SU-DHL-6 (cell line): Measurements from ENCODE around the gene ARID3B.

Experiments used
- H2AFZ ChIP-seq: fragments of 200-600 bp; sonication (generic); 2 replicates; pipeline ENCODE4 v1.6.1; 2014; ENCODE audit warnings: low read depth, mild to moderate bottlenecking, moderate library complexity, mixed read lengths, antibody characterized with exemption, low read length; ENCODE audit not compliant: severe bottlenecking
- H3F3A ChIP-seq: fragments of 200-600 bp; shearing (Covaris generic); 2 replicates; pipeline ENCODE4 v1.6.0; 2016; ENCODE audit warnings: antibody characterized with exemption, mild to moderate bottlenecking; ENCODE audit not compliant: insufficient read depth
- H3K27ac ChIP-seq: fragments of 200-600 bp; sonication (generic); 2 replicates; pipeline ENCODE4 v1.5.1; 2016; ENCODE audit warnings: low read depth, mild to moderate bottlenecking, low read length, moderate library complexity, mixed read lengths
- H3K27me3 ChIP-seq: fragments of 200-600 bp; sonication (generic), shearing (Covaris generic); 2 replicates; pipeline ENCODE4 v1.6.0; 2014; ENCODE audit warnings: mild to moderate bottlenecking, low read length
- H3K36me3 ChIP-seq: fragments of 200-600 bp; sonication (generic); 2 replicates; pipeline ENCODE4 v1.6.1; 2014; ENCODE audit warnings: mild to moderate bottlenecking, low read length, mixed read lengths
- H3K4me2 ChIP-seq: fragments of 300-600, 200-600 bp; shearing (Covaris generic), sonication (generic); 2 replicates; pipeline ENCODE4 v1.6.0; 2014; ENCODE audit warnings: low read length, low read depth, mild to moderate bottlenecking; ENCODE audit not compliant: poor library complexity, severe bottlenecking
- H3K4me3 ChIP-seq: fragments of 200-600 bp; sonication (generic); 2 replicates; pipeline ENCODE4 v1.5.1; 2014; ENCODE audit warnings: antibody characterized with exemption, low read length, mild to moderate bottlenecking, mixed read lengths; ENCODE audit not compliant: insufficient read depth, poor library complexity, severe bottlenecking
- H3K79me2 ChIP-seq: fragments of 200-600 bp; sonication (generic); 2 replicates; pipeline ENCODE4 v1.6.1; 2014; ENCODE audit warnings: mild to moderate bottlenecking, low read length, moderate library complexity; ENCODE audit not compliant: insufficient read depth
- H3K9ac ChIP-seq: fragments of 200-600 bp; sonication (generic); 2 replicates; pipeline ENCODE4 v1.7.0; 2014; ENCODE audit warnings: mild to moderate bottlenecking, low read length
- H3K9me2 ChIP-seq: fragments of 200-600 bp; sonication (generic); replicated peaks from 2 replicates; pipeline ENCODE4 v1.6.1; 2014; ENCODE audit warnings: low read length; ENCODE audit not compliant: insufficient read depth
- H3K9me3 ChIP-seq: fragments of 200-600 bp; sonication (generic); 2 replicates; pipeline ENCODE4 v1.6.1; 2014; ENCODE audit warnings: low read length, mixed read lengths; ENCODE audit not compliant: insufficient read depth
- H4K20me1 ChIP-seq: fragments of 200-600 bp; sonication (generic); 2 replicates; pipeline ENCODE4 v1.6.1; 2014; ENCODE audit warnings: low read depth, mild to moderate bottlenecking, antibody characterized with exemption, low read length, moderate library complexity, mixed read lengths
- EZH2phosphoT487 ChIP-seq: fragments of 200-600 bp; sonication (generic), shearing (Covaris generic); conservative IDR thresholded peaks from 2 replicates; pipeline ENCODE4 v1.6.1; 2018; ENCODE audit warnings: mild to moderate bottlenecking, antibody characterized with exemption, low read length, moderate library complexity, mixed read lengths
- TF ChIP-seq, protein P1 (sequence below): fragments of 200-600 bp; sonication (generic); IDR thresholded peaks from one replicate; pipeline ENCODE4 v1.5.1; 2017; ENCODE audit warnings: antibody characterized with exemption, mild to moderate bottlenecking, low read length, moderate library complexity; ENCODE audit not compliant: insufficient read depth, poor library complexity, severe bottlenecking

ARID3B gene

DNA sequence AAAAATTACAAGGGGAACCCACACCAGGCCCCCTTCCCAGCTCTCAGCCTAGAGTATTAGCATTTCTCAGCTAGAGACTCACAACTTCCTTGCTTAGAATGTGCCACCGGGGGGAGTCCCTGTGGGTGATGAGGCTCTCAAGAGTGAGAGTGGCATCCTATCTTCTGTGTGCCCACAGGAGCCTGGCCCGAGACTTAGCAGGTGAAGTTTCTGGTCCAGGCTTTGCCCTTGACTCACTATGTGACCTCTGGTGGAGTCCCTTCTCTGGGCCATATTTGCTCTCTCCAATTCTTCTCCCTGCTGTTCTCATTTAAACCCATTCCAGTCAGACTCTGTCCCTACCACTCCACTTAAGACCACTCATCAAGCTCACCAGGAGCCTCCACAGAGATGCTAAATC lies 92.8 kb downstream of the ARID3B start:
- Histone ChIP-seq H3K4me2 (no peak overlapping the region), H3K27me3 (no peaks in the 10 kb centered on the region), H3K9ac (no peak overlapping the region), H3K36me3 (no peaks in the 10 kb centered on the region), H3K79me2 (no peaks in the 10 kb centered on the region), H2AFZ (no peak overlapping the region), H3F3A (no peaks in the 10 kb centered on the region), H3K4me3 (no peak overlapping the region), H3K27ac (no peak overlapping the region), H3K9me2 (no peaks in the 10 kb centered on the region), H3K9me3 (no peaks in the 10 kb centered on the region), H4K20me1 (no peaks in the 10 kb centered on the region)
- TF ChIP-seq, protein P1, sequence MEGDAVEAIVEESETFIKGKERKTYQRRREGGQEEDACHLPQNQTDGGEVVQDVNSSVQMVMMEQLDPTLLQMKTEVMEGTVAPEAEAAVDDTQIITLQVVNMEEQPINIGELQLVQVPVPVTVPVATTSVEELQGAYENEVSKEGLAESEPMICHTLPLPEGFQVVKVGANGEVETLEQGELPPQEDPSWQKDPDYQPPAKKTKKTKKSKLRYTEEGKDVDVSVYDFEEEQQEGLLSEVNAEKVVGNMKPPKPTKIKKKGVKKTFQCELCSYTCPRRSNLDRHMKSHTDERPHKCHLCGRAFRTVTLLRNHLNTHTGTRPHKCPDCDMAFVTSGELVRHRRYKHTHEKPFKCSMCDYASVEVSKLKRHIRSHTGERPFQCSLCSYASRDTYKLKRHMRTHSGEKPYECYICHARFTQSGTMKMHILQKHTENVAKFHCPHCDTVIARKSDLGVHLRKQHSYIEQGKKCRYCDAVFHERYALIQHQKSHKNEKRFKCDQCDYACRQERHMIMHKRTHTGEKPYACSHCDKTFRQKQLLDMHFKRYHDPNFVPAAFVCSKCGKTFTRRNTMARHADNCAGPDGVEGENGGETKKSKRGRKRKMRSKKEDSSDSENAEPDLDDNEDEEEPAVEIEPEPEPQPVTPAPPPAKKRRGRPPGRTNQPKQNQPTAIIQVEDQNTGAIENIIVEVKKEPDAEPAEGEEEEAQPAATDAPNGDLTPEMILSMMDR: no peak
- TF ChIP-seq EZH2phosphoT487: no peak

DNA sequence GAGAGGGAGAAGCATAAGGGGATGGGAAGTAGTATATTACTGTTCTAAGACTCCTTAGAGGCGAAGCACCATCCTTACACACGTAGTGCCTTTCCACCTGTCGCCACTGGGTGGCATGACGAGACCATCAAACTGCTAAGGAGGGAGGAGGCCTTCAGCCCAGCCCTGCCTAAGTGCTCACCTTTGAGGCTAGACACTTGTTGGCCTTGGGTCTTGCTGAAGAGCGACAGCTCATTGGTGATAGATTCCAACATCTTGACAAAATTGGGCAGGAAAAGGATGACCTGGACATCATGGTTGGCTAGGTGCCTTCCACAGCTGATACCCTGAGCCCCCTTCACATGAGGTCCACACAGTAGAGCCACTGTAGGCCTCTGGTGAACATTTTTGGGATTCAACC lies 94.2 kb downstream of the ARID3B start:
- Histone ChIP-seq H3K36me3 (no peaks in the 10 kb centered on the region), H3F3A (no peaks in the 10 kb centered on the region), H3K27ac (no peak overlapping the region), H2AFZ (no peak overlapping the region), H3K4me3 (no peak overlapping the region), H3K9me2 (no peaks in the 10 kb centered on the region), H3K9me3 (no peaks in the 10 kb centered on the region), H4K20me1 (no peaks in the 10 kb centered on the region), H3K4me2 (no peak overlapping the region), H3K9ac (no peak overlapping the region), H3K79me2 (no peaks in the 10 kb centered on the region), H3K27me3 (no peaks in the 10 kb centered on the region)
- TF ChIP-seq, protein P1: peak; percentile 67
- no peak for TF ChIP-seq EZH2phosphoT487

DNA sequence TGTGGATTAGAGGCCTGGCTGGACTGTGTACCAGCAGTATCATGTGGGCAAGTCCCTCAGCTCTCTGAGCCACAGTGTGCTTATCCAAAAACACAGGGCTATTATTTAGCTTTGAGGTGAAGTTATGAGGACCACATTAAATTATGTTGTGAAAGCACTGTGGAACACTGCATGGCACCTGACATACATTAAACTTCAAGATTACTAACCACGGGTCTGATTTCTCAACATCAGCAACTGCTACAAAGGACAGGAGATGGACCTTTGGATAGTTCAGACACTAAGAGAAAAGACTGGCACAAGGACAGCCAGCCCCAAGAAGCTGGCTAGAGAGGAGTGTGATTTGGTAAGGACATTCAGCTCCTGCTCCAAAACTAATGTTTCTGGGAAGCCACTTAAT lies 96.0 kb downstream of the ARID3B start:
- TF ChIP-seq EZH2phosphoT487: no peak
- TF ChIP-seq, protein P1: no peak
- Histone ChIP-seq H3K9ac (no peak overlapping the region), H2AFZ (no peak overlapping the region), H4K20me1 (no peaks in the 10 kb centered on the region), H3K27me3 (no peaks in the 10 kb centered on the region), H3K27ac (no peak overlapping the region), H3K4me3 (no peak overlapping the region), H3K79me2 (no peaks in the 10 kb centered on the region), H3K9me2 (no peaks in the 10 kb centered on the region), H3K9me3 (no peaks in the 10 kb centered on the region), H3K4me2 (no peak overlapping the region), H3K36me3 (no peaks in the 10 kb centered on the region), H3F3A (no peaks in the 10 kb centered on the region)
